GM23338 (cell line): ENCODE measurements around the gene ABCD3. TPM values are rescaled to one million over a fixed set of nuclear protein-coding genes. Genes with fewer than 3 reads are reported as not detected.

Experiments used
- ATAC-seq: fragments of 200-7000 bp; cut with Tn5 transposase; 3 replicates; pipeline ENCODE4 v1.9.1; 2020
- DNase-seq: peaks from one replicate; pipeline ENCODE4 v3.0.0-alpha.2; 2015; ENCODE audit warnings: low spot score
- H2AFZ ChIP-seq: fragments of 200-600 bp; sonication (generic); 2 replicates; pipeline ENCODE4 v1.8.0; 2016; ENCODE audit warnings: antibody characterized with exemption, mild to moderate bottlenecking, moderate library complexity
- H3F3A ChIP-seq: fragments of 200-600 bp; sonication (generic); replicated peaks from 2 replicates; pipeline ENCODE4 v1.8.0; 2017; ENCODE audit warnings: antibody characterized with exemption, mixed run types, low read depth
- H3K27ac ChIP-seq: fragments of 200-600 bp; sonication (generic); 2 replicates; pipeline ENCODE4 v1.6.1; 2016; ENCODE audit warnings: low read depth
- H3K27me3 ChIP-seq: fragments of 200-600 bp; sonication (generic); 2 replicates; pipeline ENCODE4 v1.8.0; 2016; ENCODE audit warnings: mild to moderate bottlenecking, mixed run types, moderate library complexity; ENCODE audit not compliant: insufficient read depth
- H3K36me3 ChIP-seq: fragments of 200-600 bp; sonication (generic); 2 replicates; pipeline ENCODE4 v1.8.0; 2016; ENCODE audit warnings: mild to moderate bottlenecking; ENCODE audit not compliant: insufficient read depth
- H3K4me1 ChIP-seq: fragments of 200-600 bp; sonication (generic); 2 replicates; pipeline ENCODE4 v1.8.0; 2016; ENCODE audit warnings: mild to moderate bottlenecking, moderate library complexity; ENCODE audit not compliant: insufficient read depth
- H3K4me2 ChIP-seq: fragments of 200-600 bp; sonication (generic); 2 replicates; pipeline ENCODE4 v1.7.1; 2017; ENCODE audit warnings: mixed run types
- H3K4me3 ChIP-seq: fragments of 200-600 bp; sonication (generic); 2 replicates; pipeline ENCODE4 v1.6.1; 2016; ENCODE audit warnings: mixed run types
- H3K79me2 ChIP-seq: fragments of 200-600 bp; sonication (generic); replicated peaks from 2 replicates; pipeline ENCODE4 v1.8.0; 2017; ENCODE audit warnings: mild to moderate bottlenecking; ENCODE audit not compliant: insufficient read depth
- H3K9me2 ChIP-seq: fragments of 200-600 bp; sonication (generic); 2 replicates; pipeline ENCODE4 v1.8.0; 2017; ENCODE audit not compliant: insufficient read depth
- H4K20me1 ChIP-seq: fragments of 200-600 bp; sonication (generic); replicated peaks from 2 replicates; pipeline ENCODE4 v1.8.0; 2017; ENCODE audit warnings: mild to moderate bottlenecking; ENCODE audit not compliant: insufficient read depth
- H3K27ac Mint-ChIP-seq: 2 replicates; pipeline ENCODE4 v1.8.0; 2020; ENCODE audit warnings: inconsistent platforms, mild to moderate bottlenecking, moderate library complexity, mixed read lengths
- H3K27me3 Mint-ChIP-seq: 3 replicates; pipeline ENCODE4 v1.8.0; 2022; ENCODE audit warnings: low read depth, mild to moderate bottlenecking, moderate library complexity, mixed read lengths, inconsistent platforms; ENCODE audit not compliant: insufficient read depth, poor library complexity
- H3K36me3 Mint-ChIP-seq: 3 replicates; pipeline ENCODE4 v1.8.0; 2021; ENCODE audit warnings: low read depth, mild to moderate bottlenecking, inconsistent platforms, moderate library complexity, mixed read lengths
- H3K4me1 Mint-ChIP-seq: 3 replicates; pipeline ENCODE4 v1.8.0; 2020; ENCODE audit warnings: mild to moderate bottlenecking, inconsistent platforms, mixed read lengths
- H3K4me3 Mint-ChIP-seq: 3 replicates; pipeline ENCODE4 v1.8.0; 2021; ENCODE audit warnings: moderate library complexity, mild to moderate bottlenecking, inconsistent platforms, mixed read lengths
- H3K9me3 Mint-ChIP-seq: 3 replicates; pipeline ENCODE4 v1.8.0; 2020; ENCODE audit warnings: moderate library complexity, mild to moderate bottlenecking, inconsistent platforms, mixed read lengths
- CREB1 ChIP-seq: fragments of 250-450 bp; sonication (Bioruptor Pico); IDR thresholded peaks from 2 replicates; pipeline ENCODE4 v1.5.0; 2020; ENCODE audit warnings: low read depth, mild to moderate bottlenecking, moderate library complexity
- CTCF ChIP-seq, 2 experiments: fragments of 200-600 bp in 1 of 2; sonication (generic) in 1 of 2; conservative IDR thresholded peaks; 2 replicates each; pipeline versions ENCODE4 v1.5.1 to v1.6.1; 2016 to 2017; ENCODE audit warnings: antibody characterized with exemption in 2 of 2, low read depth in 2 of 2, mild to moderate bottlenecking in 2 of 2, moderate library complexity in 1 of 2
- ETS1 ChIP-seq: IDR thresholded peaks from 2 replicates; pipeline ENCODE4 v1.6.1; 2016; ENCODE audit warnings: antibody characterized with exemption
- EZH2 ChIP-seq: fragments of 200-600 bp; sonication (generic); IDR thresholded peaks from one replicate; pipeline ENCODE4 v1.8.0; 2017; ENCODE audit warnings: antibody characterized with exemption, mild to moderate bottlenecking, low read depth; ENCODE audit not compliant: unreplicated experiment
- EZH2phosphoT487 ChIP-seq: fragments of 200-600 bp; sonication (generic); IDR thresholded peaks from one replicate; pipeline ENCODE4 v1.8.1; 2018; ENCODE audit warnings: antibody characterized with exemption; ENCODE audit not compliant: unreplicated experiment
- JUNB ChIP-seq: IDR thresholded peaks from one replicate; pipeline ENCODE4 v1.6.1; 2016; ENCODE audit warnings: antibody characterized with exemption; ENCODE audit not compliant: unreplicated experiment
- NANOG ChIP-seq: IDR thresholded peaks from 2 replicates; pipeline ENCODE4 v1.6.1; 2016; ENCODE audit warnings: antibody characterized with exemption, borderline replicate concordance
- POLR2AphosphoS5 ChIP-seq: IDR thresholded peaks from 2 replicates; pipeline ENCODE4 v1.6.1; 2016; ENCODE audit warnings: antibody characterized with exemption, low read depth
- REST ChIP-seq: IDR thresholded peaks from one replicate; pipeline ENCODE4 v1.6.1; 2018; ENCODE audit warnings: antibody characterized with exemption; ENCODE audit not compliant: unreplicated experiment
- STAT1 ChIP-seq: IDR thresholded peaks from one replicate; pipeline ENCODE4 v1.6.1; 2016; ENCODE audit warnings: antibody characterized with exemption; ENCODE audit not compliant: unreplicated experiment
- ZNF114 ChIP-seq: fragments of 250-450 bp; sonication (Bioruptor Pico); IDR thresholded peaks from 2 replicates; pipeline ENCODE4 v1.5.0; 2020; ENCODE audit warnings: mild to moderate bottlenecking, moderate library complexity
- ZNF331 ChIP-seq: fragments of 250-450 bp; sonication (Bioruptor Pico); IDR thresholded peaks from 2 replicates; pipeline ENCODE4 v1.5.0; 2020; ENCODE audit warnings: low read depth, mild to moderate bottlenecking, moderate library complexity
- ZNF462 ChIP-seq: fragments of 250-450 bp; sonication (Bioruptor Pico); IDR thresholded peaks from 2 replicates; pipeline ENCODE4 v1.5.0; 2020; ENCODE audit warnings: mild to moderate bottlenecking, moderate library complexity
- polyA plus RNA-seq: library from polyadenylated mRNA; unstranded; fragments of >200 nt; fragmentation: Nextera tagmentation; extraction: Ambion mirVana; gene quantifications from 2 replicates; pipeline ENCODE4 v1.2.1, GENCODE V29; 2016
- total RNA-seq: library from RNA; depleted of rRNA; stranded (reverse); fragments of >200 nt; shearing (Covaris generic); gene quantifications from 2 replicates; pipeline ENCODE4 v1.2.3, GENCODE V29; 2014

Gene ABCD3
- total and polyA plus RNA-seq, 2 experiments from 2014 or later, result 12.3 to 24.0 TPM

GRCh38 chr1:94486990-94487389 is 68.8 kb downstream of the ABCD3 start:
- ATAC-seq (no peak), DNase-seq (no peak)
- no peak overlapping the region for H3K4me2 ChIP-seq
- H3K36me3 ChIP-seq, result no peaks in the 10 kb centered on the region
- no peaks in the 10 kb centered on the region for H3K9me2 ChIP-seq
- H3K27ac ChIP-seq, result no peak overlapping the region
- Mint-ChIP-seq H3K36me3 (peaks cover 14% of the 10 kb centered on the region; the same call in 2 of the 3 replicates), H3K4me1 (peaks cover 5% of the 10 kb centered on the region; the same call in 2 of the 3 replicates), H3K9me3 (no peaks in the 10 kb centered on the region), H3K27ac (no peak overlapping the region), H3K27me3 (peaks cover 2% of the 10 kb centered on the region), H3K4me3 (no peak overlapping the region)
- TF ChIP-seq EZH2 (no peak), JUNB (no peak), EZH2phosphoT487 (no peak), CREB1 (CRISPR knock-in tag) (no peak), CTCF (conservative IDR thresholded peaks at IDR 0.05; ENCODE audit: low read depth in 2 of 2) (no peak), ETS1 (no peak), ZNF114 (CRISPR knock-in tag) (no peak), ZNF331 (CRISPR knock-in tag) (no peak), NANOG (no peak), ZNF462 (CRISPR knock-in tag) (no peak), STAT1 (no peak), REST (no peak), POLR2AphosphoS5 (no peak)
- H3K4me1 ChIP-seq, result no peaks in the 10 kb centered on the region
- H4K20me1 ChIP-seq, result no peaks in the 10 kb centered on the region
- H3F3A ChIP-seq, result no peaks in the 10 kb centered on the region
- H3K4me3 ChIP-seq, result no peak overlapping the region
- H3K79me2 ChIP-seq, result no peaks in the 10 kb centered on the region
- no peaks in the 10 kb centered on the region for H3K27me3 ChIP-seq
- no peak overlapping the region for H2AFZ ChIP-seq
